Mesenteric fat pad (tissue), 1 donor: ENCODE measurements around the gene KRT6B. TPM values are rescaled to one million over a fixed set of nuclear protein-coding genes. Genes with fewer than 3 reads are reported as not detected.
"Not testable (repeated sequence)": the region's sequence is repeated elsewhere in the genome, so short reads cannot be mapped to it uniquely, and the experiment has no call there.

ENCODE experiments used
- DNase-seq: peaks from one replicate; pipeline ENCODE4 v3.0.0-alpha.2; 2020; ENCODE audit warnings: low spot score
- total RNA-seq: library from RNA; stranded (reverse); fragmentation: NEBNext Ultra II Directional; extraction: Animal tissue kit (Norgen Biotek cat#: 25700); gene quantifications from one replicate; pipeline ENCODE4 v1.2.1, GENCODE V29; 2021
- donor health status: DM: yes; HTN: yes; CAD: no.

The KRT6B gene
- total RNA-seq, 1 donor from 2014 or later, result not detected

DNA sequence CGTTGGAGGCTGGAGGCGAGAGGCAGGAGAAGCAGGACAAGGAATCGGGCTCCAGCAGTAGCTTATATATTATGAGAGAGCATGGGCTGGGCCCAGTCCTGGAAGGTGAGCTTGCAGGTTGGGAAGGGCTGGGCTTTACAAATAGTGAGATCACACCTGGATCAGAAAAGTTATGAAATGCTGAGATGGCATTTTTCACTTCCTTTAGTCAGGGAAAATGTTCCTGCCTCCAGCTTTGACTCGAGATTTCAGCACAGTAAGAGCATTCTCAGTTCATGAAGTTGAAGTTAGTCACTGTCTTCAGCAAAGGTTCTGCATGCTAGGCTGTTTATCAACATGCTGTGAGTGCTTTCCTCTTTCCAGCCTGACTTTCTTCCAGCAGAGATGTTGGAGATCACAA is 21.8 kb upstream of the KRT6B start, which contains the start of gene KRT6C:
Gene KRT6C, minus strand, starts transcription at position 38 of the 400 bp plus-strand sequence. CDS start 68 bp downstream, outside the sequence.
- no peak for DNase-seq

GRCh38 chr12:52469853-52470252 is 17.9 kb upstream of the KRT6B start:
- no peak for DNase-seq

- DNase-seq, result no peak
These were observed 13.0 kb upstream of the KRT6B start for GRCh38 chr12:52464897-52465296.

- no peak for DNase-seq
These were observed 9.7 kb upstream of the KRT6B start for GRCh38 chr12:52461693-52462092.

DNA sequence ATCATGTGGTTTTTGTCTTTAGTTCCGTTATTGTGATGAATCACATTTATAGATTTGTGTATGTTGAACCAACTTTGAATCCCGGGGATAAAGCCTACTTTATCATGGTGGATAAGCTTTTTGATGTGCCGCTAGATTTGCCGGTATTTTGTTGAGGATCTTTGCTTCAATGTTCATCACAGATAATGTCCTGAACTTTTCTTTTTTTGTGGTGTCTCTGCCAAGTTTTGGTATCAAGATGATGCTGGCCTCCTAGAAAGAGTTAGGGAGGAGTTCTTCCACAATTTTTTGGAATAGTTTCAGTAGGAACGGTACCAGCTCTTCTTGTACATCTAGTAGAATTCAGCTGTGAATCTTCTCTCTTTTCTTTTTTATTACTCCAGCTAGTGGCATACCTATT is 6.9 kb upstream of the KRT6B start:
- no peak for DNase-seq

- DNase-seq, result no peak
These were observed 3.9 kb upstream of the KRT6B start for GRCh38 chr12:52455821-52456220.

- no peak for DNase-seq
These were observed 2.7 kb upstream of the KRT6B start for GRCh38 chr12:52454411-52455201.

GRCh38 chr12:52448228-52448627 is 3.7 kb downstream of the KRT6B start:
- DNase-seq, result no peak

DNA sequence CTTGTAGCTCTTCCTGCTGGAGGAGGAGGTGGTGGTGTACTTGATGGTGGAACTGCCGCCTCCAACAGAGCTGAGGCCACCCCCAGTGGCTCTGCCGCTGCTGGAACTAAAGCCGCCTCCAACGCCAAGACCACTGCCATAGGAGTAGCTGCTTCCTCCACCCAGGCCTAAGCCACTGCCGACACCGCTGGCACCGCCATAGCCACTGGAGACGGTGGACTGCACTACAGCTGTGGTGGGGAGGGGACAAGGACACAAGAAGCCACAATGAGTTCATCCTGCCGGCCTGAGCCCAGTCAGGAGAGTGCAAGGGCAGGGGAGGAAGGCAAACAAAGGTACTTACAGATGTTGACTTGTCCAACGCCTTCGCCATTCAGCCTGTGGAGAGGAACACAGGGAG is 4.8 kb downstream of the KRT6B start:
- DNase-seq, result not testable (repeated sequence)

- DNase-seq, result no peak
These were observed 5.4 kb downstream of the KRT6B start for GRCh38 chr12:52446367-52447045.

DNA sequence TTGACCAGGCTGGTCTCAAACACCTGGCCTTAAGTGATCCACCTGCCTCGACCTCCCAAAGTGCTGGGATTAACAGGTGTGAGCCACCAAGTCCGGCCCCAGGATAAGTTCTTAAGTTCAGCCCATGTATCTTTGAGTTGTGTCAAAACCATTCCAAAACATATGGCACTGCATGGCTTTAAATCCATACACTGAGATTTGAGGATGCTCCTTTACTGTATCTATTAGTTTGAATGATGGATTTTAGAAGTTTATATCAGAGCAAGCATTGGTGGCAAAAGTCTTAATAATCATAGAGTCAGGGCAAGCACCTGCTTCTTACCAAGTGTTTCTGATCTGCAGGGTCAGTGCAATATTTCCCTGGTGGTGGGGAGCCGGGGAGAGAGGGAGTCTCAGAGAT is 6.1 kb downstream of the KRT6B start:
- no peak for DNase-seq

DNA sequence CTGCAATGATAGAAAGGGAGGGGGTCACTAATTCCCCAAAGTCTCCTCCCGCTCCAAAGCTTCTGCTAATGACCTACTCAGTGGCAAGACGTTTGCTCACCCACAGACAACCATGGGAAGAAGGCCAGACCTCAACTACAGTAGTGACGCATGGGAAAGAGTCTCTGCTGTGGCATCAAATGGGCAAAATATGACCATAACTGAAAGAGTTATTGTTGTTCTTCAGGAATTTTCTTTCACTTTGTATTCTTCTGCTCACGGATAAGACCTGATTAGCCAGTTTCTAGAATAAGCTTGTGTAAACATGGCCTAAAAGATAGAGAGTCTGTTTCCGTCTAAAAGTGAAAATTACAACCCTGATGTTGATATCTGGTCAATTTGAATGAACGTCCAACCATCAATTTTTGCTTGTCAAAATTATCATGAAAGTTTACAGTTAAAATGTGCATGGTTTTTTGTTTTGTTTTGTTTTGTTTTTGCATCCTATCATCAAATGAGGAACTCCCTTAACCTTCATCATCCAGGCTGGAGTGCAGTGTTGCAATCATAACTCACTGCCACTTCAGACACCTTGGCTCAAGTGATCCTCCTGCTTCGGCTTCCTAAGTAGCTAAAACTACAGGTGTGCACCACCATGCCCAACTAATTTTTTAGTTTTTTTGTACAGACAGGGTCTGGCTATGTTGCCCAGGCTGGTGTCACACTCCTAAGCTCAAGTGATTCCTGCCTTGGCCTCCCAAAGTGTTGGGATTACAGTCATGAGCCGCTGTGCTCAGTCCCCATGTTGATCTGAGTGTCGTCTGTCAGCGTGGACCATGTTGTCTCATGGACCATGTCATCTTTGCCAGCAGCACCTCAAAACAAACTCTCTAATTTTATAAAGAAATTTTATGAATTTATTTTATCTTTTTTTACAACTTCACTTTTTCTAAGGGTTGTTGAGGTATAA is 7.0 kb downstream of the KRT6B start:
- DNase-seq, result no peak

DNA sequence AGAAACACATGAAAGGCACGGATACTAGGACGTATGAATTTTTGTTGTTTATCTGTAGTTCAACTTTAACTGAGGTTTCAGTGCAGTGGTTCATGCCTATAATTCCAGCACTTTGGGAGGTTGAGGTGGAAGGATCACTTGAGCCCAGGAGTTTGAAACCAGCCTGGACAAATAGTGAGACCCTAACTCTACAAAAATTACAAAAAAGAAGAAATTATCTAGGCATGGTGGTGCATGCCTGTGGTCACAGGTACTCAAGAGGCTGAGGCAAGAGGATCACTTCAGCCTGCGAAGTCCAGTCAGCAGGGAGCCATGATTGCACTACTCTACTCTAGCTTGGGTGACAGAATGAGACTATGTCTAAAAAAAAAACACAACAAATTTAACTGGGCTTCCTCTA is 8.0 kb downstream of the KRT6B start:
- DNase-seq, result no peak

DNA sequence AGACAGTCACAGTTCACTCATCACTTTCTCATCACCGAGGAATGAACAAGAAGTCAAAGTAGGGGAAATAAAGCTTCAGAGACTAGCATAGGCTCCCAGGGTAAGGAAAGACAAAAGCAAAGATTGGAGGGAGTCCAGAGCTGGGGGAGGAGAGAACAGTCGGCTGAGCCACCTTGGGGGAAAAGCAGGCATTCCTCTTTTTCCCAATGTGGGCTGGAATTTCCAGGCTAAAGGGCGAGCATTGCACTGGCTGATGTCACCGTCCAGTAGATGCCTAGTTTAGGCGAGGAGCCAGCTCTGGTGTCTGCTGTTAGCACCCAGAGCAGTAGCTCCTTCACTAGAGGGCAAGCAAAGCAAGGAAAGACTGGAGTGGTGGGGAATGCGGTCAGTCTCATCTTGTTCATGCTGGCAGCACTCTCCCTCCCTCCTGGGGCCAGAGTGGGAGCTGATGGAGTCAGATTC is 9.3 kb downstream of the KRT6B start:
- DNase-seq, result no peak

DNA sequence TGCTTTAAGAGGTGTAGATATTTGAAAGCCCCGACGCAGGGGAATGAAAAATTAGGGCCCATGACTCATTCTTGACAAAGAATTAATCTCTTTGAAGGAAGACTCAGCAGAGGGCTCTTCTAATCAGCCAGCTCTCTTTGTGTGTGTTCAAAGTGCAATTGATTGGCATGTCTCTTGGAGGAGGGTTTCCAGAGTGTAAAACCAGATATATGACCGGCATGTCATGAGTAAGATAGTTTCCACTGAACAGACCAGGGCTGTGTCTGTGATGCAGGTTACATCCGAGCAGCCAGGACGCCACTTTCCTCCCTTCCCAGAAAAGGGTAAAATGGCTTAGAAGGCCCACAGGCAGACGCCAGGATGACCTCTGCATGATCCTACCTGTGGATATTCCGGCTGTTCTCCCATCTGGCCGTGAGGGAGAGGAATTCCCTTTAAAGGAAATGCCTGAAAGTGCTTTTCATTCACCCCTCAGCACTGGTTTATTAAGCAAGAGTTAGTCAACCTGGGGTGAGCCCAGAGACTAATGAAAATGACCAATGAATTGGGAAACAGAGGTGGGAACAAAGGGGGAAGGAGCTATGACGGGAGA is 10.5 kb downstream of the KRT6B start:
- DNase-seq, result no peak

DNA sequence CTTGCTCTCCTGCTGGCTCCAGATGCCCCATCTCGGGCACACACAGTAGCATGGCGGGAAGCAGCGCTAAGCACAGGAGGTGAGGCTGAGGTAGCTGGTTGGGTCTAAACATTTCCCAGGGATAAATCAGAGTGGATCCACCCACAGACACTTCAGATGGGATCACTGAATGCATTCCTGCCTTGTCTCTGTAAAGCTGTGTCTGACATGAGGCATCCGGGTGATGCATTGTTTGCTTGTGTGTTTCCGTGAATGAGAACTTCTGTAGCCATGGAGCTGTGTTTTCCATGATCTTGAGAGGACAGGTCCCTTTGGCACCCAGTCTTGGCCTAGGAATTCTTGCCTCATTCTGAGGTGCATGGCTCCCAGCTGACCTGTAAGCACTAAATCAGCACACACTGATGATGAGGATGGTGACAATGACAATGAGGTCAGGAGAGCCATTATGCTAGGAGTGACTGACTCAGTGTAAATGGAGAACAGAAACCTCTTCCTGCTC is 11.1 kb downstream of the KRT6B start:
- no peak for DNase-seq

GRCh38 chr12:52439845-52440244 is 12.1 kb downstream of the KRT6B start:
- DNase-seq, result no peak

GRCh38 chr12:52439420-52439819 is 12.5 kb downstream of the KRT6B start:
- DNase-seq, result no peak

GRCh38 chr12:52438305-52439301 is 13.3 kb downstream of the KRT6B start:
- no peak for DNase-seq

DNA sequence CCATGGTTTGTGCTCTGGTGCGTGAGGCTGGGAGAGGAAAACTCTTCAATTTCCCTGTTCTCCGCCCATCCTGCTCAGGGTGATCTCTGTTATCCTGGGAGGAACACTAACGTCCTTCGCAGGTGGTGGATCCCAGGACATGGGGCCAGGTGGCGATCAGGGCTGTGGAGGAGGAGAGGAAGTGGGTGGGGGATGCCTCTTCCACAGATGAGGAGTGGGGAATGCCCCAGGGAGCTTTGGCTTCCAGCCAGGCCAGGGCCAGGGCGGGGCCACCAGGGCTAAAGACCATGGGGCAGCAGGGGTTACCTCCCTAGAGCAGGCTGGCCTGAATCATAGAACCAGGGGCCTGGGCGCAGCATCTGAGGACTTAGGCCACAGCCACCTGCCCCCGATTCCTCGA is 14.4 kb downstream of the KRT6B start:
- DNase-seq, result no peak
